PC-3 (cell line): ENCODE data around the gene SPRR5.

ENCODE experiments used
- CTCF ChIP-seq: fragments of 300-600 bp; sonication (generic); conservative IDR thresholded peaks from 2 replicates; pipeline ENCODE4 v1.5.1; 2017; ENCODE audit warnings: antibody characterized with exemption, low read depth, mild to moderate bottlenecking, low read length
- EZH2 ChIP-seq: fragments of 300-600 bp; sonication (generic); IDR thresholded peaks from one replicate; pipeline ENCODE4 v1.6.1; 2017; ENCODE audit warnings: antibody characterized with exemption, mild to moderate bottlenecking, low read length; ENCODE audit not compliant: unreplicated experiment
- EZH2phosphoT487 ChIP-seq: fragments of 300-600 bp; sonication (generic); IDR thresholded peaks from 2 replicates; pipeline ENCODE4 v1.6.1; 2018; ENCODE audit warnings: mild to moderate bottlenecking, antibody characterized with exemption, low read length, borderline replicate concordance

- TF ChIP-seq CTCF: no peak
- TF ChIP-seq EZH2: no peak
- no peak for TF ChIP-seq EZH2phosphoT487
Observed at GRCh38 chr1:152924191-152924590, 22.8 kb upstream of the SPRR5 start.
